Retinal pigment epithelial cell (primary cell): ENCODE data around the gene S1PR2.
A peak's percentile ranks its signal among the peaks of the same experiment; 100 is the strongest.

Experiments used
- DNase-seq: peaks from one replicate; pipeline ENCODE4 v3.0.0-alpha.2; 2010; ENCODE audit warnings: low read depth
- H3K4me3 ChIP-seq: 2 replicates; pipeline ENCODE4 v1.5.1; 2011; ENCODE audit warnings: mild to moderate bottlenecking, low read length, control low read depth, moderate library complexity
- CTCF ChIP-seq: conservative IDR thresholded peaks from 2 replicates; pipeline ENCODE4 v1.5.1; 2011; ENCODE audit warnings: low read depth, low read length, control low read depth, inconsistent platforms

The S1PR2 gene

GRCh38 chr19:10230861-10231611, at the start of gene S1PR2:
TSS of gene S1PR2 (minus strand) at chr19:10231331. CDS start at chr19:10224905, 6,426 bp downstream.
- no peak for TF ChIP-seq CTCF
- H3K4me3 ChIP-seq, result peak within 1 kb of the TSS; percentile 59
- no peak for DNase-seq

- no peak for TF ChIP-seq CTCF
Measured at GRCh38 chr19:10279737-10280442, 48.8 kb upstream of the S1PR2 start.

GRCh38 chr19:10278935-10279334, 47.8 kb upstream of the S1PR2 start:
- no peak overlapping the region for H3K4me3 ChIP-seq
- DNase-seq, result no peak
- TF ChIP-seq CTCF, result no peak

More at GRCh38 chr19:10279737-10280442, 48.8 kb upstream of the S1PR2 start:
- no peak overlapping the region for H3K4me3 ChIP-seq
- DNase-seq, result no peak

- TF ChIP-seq CTCF, result no peak
- no peak overlapping the region for H3K4me3 ChIP-seq
- no peak for DNase-seq
Measured at GRCh38 chr19:10277795-10278589, 46.9 kb upstream of the S1PR2 start.

- TF ChIP-seq CTCF, result no peak
Measured at GRCh38 chr19:10274589-10274988, 43.5 kb upstream of the S1PR2 start.

GRCh38 chr19:10271543-10272086, 40.5 kb upstream of the S1PR2 start:
- H3K4me3 ChIP-seq, result peak overlapping the region; percentile 43
- no peak for TF ChIP-seq CTCF
- DNase-seq, result no peak

More at GRCh38 chr19:10274589-10274988, 43.5 kb upstream of the S1PR2 start:
- no peak overlapping the region for H3K4me3 ChIP-seq
- no peak for DNase-seq
